Uterus (tissue), 4 donors: ENCODE data around the gene TRIML1. TPM values are rescaled to one million over a fixed set of nuclear protein-coding genes. Genes with fewer than 3 reads are reported as not detected.

ENCODE experiments used
- DNase-seq, 2 donors: peaks; one replicate each; pipeline ENCODE4 v3.0.0-alpha.2; 2019 to 2020
- H3K27ac ChIP-seq, 2 donors: fragments of 200-600 bp; sonication (generic); 1 replicate in 1 of 2; 2 replicates in 1 of 2; pipeline ENCODE4 v1.5.1; 2016 to 2018
- H3K27me3 ChIP-seq, 2 donors: fragments of 200-600 bp; sonication (generic); one replicate each; pipeline ENCODE4 v1.5.1; 2018 to 2019; ENCODE audit warnings: control low read depth in 1 of 2
- H3K36me3 ChIP-seq, 2 donors: fragments of 200-600 bp; sonication (generic); one replicate each; pipeline ENCODE4 v1.5.1; 2019; ENCODE audit warnings: control low read depth in 1 of 2
- H3K4me1 ChIP-seq, 2 donors: fragments of 200-600 bp; sonication (generic); one replicate each; pipeline ENCODE4 v1.5.1; 2018 to 2019; ENCODE audit warnings: control low read depth in 1 of 2
- H3K4me3 ChIP-seq, 2 donors: fragments of 200-600 bp; sonication (generic); 1 replicate in 1 of 2; 2 replicates in 1 of 2; pipeline ENCODE4 v1.5.1; 2018 to 2019; ENCODE audit warnings: mild to moderate bottlenecking in 1 of 2
- H3K9me3 ChIP-seq, 2 donors: fragments of 200-600 bp; sonication (generic); one replicate each; pipeline ENCODE4 v1.5.1; 2019; ENCODE audit warnings: control low read depth in 1 of 2
- POLR2A ChIP-seq, 2 donors: fragments of 450-650 bp; IDR thresholded peaks; one replicate each; pipeline ENCODE4 v1.6.1; 2016; ENCODE audit warnings: antibody characterized with exemption in 2 of 2, mild to moderate bottlenecking in 1 of 2, moderate library complexity in 1 of 2
- intact Hi-C: fragments of 100-400 bp; cut with DNase I; formaldehyde crosslinking; loops from one replicate; pipeline ENCODE4 v1.15.1; 2023; ENCODE audit warnings: low total_unique reads
- small RNA-seq: library from RNA; depleted of rRNA; stranded (forward); fragments of <200 nt; gene quantifications from one replicate; pipeline ENCODE3, GENCODE V24; 2016
- total RNA-seq, 4 donors: library from RNA; depleted of rRNA in 3 of 4; stranded (reverse); fragments of >200 nt in 3 of 4; gene quantifications; one replicate each; pipeline versions ENCODE4 v1.1.0 to v1.2.4, GENCODE V29; 2014 to 2023
- TF ChIP-seq, protein P1 (sequence below), 4 experiments: fragments of 200-600 bp in 2 of 4; fragments of 450-650 bp in 2 of 4; sonication (generic) in 2 of 4; IDR thresholded peaks; one replicate each; pipeline ENCODE4 v1.5.1; 2016 to 2019; ENCODE audit warnings: antibody characterized with exemption in 4 of 4, mild to moderate bottlenecking in 2 of 4, moderate library complexity in 1 of 4
- donor health status: DM: yes; HTN: yes; CAD: no.

TRIML1 gene
- total RNA-seq, 4 donors from 2014 or later = not detected

GRCh38 chr4:188187106-188187505 lies 47.9 kb downstream of the TRIML1 start:
- H3K27me3 ChIP-seq = no peaks in the 10 kb centered on the region
- no peaks in the 10 kb centered on the region for H3K36me3 ChIP-seq
- H3K4me1 ChIP-seq = no peaks in the 10 kb centered on the region
- intact Hi-C loops = no loop called here
- H3K27ac ChIP-seq = no peak overlapping the region
- no peak for TF ChIP-seq POLR2A (IDR thresholded peaks at IDR 0.05)
- TF ChIP-seq, protein P1, sequence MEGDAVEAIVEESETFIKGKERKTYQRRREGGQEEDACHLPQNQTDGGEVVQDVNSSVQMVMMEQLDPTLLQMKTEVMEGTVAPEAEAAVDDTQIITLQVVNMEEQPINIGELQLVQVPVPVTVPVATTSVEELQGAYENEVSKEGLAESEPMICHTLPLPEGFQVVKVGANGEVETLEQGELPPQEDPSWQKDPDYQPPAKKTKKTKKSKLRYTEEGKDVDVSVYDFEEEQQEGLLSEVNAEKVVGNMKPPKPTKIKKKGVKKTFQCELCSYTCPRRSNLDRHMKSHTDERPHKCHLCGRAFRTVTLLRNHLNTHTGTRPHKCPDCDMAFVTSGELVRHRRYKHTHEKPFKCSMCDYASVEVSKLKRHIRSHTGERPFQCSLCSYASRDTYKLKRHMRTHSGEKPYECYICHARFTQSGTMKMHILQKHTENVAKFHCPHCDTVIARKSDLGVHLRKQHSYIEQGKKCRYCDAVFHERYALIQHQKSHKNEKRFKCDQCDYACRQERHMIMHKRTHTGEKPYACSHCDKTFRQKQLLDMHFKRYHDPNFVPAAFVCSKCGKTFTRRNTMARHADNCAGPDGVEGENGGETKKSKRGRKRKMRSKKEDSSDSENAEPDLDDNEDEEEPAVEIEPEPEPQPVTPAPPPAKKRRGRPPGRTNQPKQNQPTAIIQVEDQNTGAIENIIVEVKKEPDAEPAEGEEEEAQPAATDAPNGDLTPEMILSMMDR (IDR thresholded peaks at IDR 0.05) = no peak
- DNase-seq = no peak
- no peak overlapping the region for H3K4me3 ChIP-seq
- no peaks in the 10 kb centered on the region for H3K9me3 ChIP-seq

DNA sequence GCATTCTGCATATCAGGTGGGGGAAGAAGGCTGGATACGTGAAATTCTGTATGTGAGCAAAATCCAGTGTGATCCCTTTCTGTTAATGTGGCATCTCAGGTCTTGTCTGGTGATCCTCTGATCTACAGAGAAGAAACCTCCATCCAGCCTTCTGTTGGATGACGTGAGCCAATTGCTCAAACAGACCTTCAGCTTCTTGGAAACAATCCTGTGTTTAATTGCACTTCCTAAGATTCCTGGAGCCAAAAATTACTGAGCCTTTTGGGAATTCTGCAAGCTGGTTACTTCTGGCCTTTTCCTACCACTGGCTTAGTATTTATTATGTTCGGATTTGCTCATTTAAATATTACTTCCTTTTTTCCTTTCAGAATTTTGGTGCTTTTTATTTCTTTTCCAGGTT lies 51.2 kb downstream of the TRIML1 start:
- Histone ChIP-seq H3K27ac (no peak overlapping the region), H3K4me1 (no peaks in the 10 kb centered on the region), H3K27me3 (no peaks in the 10 kb centered on the region), H3K9me3 (no peaks in the 10 kb centered on the region), H3K36me3 (no peaks in the 10 kb centered on the region), H3K4me3 (no peak overlapping the region)
- intact Hi-C loops = no loop called here
- DNase-seq = no peak
- TF ChIP-seq, protein P1 (IDR thresholded peaks at IDR 0.05) = no peak
- no peak for TF ChIP-seq POLR2A (IDR thresholded peaks at IDR 0.05)

- TF ChIP-seq POLR2A (IDR thresholded peaks at IDR 0.05) = no peak
- TF ChIP-seq, protein P1 (IDR thresholded peaks at IDR 0.05) = no peak
- Histone ChIP-seq H3K36me3 (no peaks in the 10 kb centered on the region), H3K4me3 (no peak overlapping the region), H3K27me3 (no peaks in the 10 kb centered on the region), H3K9me3 (no peaks in the 10 kb centered on the region), H3K4me1 (no peaks in the 10 kb centered on the region), H3K27ac (no peak overlapping the region)
- DNase-seq = no peak
- intact Hi-C loops = no loop called here
These were observed 55.2 kb downstream of the TRIML1 start for GRCh38 chr4:188194421-188194820.

GRCh38 chr4:188195389-188195985 lies 56.2 kb downstream of the TRIML1 start:
- no peak for TF ChIP-seq POLR2A (IDR thresholded peaks at IDR 0.05)
- TF ChIP-seq, protein P1 (IDR thresholded peaks at IDR 0.05) = no peak
- Histone ChIP-seq H3K9me3 (no peaks in the 10 kb centered on the region), H3K27me3 (no peaks in the 10 kb centered on the region), H3K36me3 (no peaks in the 10 kb centered on the region), H3K27ac (no peak overlapping the region), H3K4me1 (no peaks in the 10 kb centered on the region), H3K4me3 (no peak overlapping the region)
- intact Hi-C loops = no loop called here
- no peak for DNase-seq

- no peak overlapping the region for H3K27ac ChIP-seq
- DNase-seq = no peak
- intact Hi-C loops = no loop called here
- no peaks in the 10 kb centered on the region for H3K4me1 ChIP-seq
- H3K9me3 ChIP-seq = no peaks in the 10 kb centered on the region
- no peak for TF ChIP-seq POLR2A (IDR thresholded peaks at IDR 0.05)
- TF ChIP-seq, protein P1 (IDR thresholded peaks at IDR 0.05) = no peak
- H3K27me3 ChIP-seq = no peaks in the 10 kb centered on the region
- H3K36me3 ChIP-seq = no peaks in the 10 kb centered on the region
- H3K4me3 ChIP-seq = no peak overlapping the region
These were observed 57.0 kb downstream of the TRIML1 start for GRCh38 chr4:188196134-188196735.

Small RNA genes within 50 kb of the gene (small RNA-seq; reads per million reads assigned to genes)
- not detected for gene RNU6-173P

Other genes starting within 250 kb of the TRIML1 start
- under 1 TPM in 1 of 4 donors, not detected in 3; 0.90 TPM for gene ZFP42, start 143.7 kb upstream of the TRIML1 start, total RNA-seq
- gene TRIML2, start 29.8 kb upstream of the TRIML1 start, total RNA-seq = not detected